ENCODE data around the gene FCER1A.

DNA sequence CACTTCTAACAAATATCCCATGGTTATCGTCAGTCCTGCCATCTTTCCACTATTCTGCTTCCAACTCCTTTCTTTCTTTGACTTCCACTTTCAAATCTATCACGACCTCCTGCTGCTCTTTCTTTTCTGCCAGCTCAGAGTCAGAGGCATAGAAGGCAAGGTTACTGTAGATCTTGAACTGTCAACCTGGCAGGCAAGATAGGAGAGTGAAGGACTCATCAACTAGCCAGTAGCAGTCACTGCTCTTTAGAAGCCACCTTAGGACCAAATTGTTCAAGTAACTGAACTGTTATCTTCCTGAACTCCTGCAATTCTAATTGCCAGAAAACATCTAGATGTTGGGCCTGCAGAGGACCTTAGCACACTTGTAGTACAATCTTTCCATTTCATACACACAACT, 13.1 kb upstream of the FCER1A start:
- TF ChIP-seq, protein P1, sequence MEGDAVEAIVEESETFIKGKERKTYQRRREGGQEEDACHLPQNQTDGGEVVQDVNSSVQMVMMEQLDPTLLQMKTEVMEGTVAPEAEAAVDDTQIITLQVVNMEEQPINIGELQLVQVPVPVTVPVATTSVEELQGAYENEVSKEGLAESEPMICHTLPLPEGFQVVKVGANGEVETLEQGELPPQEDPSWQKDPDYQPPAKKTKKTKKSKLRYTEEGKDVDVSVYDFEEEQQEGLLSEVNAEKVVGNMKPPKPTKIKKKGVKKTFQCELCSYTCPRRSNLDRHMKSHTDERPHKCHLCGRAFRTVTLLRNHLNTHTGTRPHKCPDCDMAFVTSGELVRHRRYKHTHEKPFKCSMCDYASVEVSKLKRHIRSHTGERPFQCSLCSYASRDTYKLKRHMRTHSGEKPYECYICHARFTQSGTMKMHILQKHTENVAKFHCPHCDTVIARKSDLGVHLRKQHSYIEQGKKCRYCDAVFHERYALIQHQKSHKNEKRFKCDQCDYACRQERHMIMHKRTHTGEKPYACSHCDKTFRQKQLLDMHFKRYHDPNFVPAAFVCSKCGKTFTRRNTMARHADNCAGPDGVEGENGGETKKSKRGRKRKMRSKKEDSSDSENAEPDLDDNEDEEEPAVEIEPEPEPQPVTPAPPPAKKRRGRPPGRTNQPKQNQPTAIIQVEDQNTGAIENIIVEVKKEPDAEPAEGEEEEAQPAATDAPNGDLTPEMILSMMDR (IDR thresholded peaks at IDR 0.05): no peak
- TF ChIP-seq POLR2A (IDR thresholded peaks at IDR 0.05): no peak
